Body of pancreas (tissue), 4 donors: ENCODE measurements around the gene HMGN2. TPM values are rescaled to one million over a fixed set of nuclear protein-coding genes. Genes with fewer than 3 reads are reported as not detected.

Source experiments
- ATAC-seq: fragments of 150-250 bp; one replicate; pipeline ENCODE4 v1.9.1; 2016
- DNase-seq, 4 donors: peaks; one replicate each; pipeline ENCODE4 v3.0.0-alpha.2; 2019
- H3K27ac ChIP-seq, 4 donors: fragments of 200-600 bp; sonication (generic); 1 replicate in 3 of 4; 2 replicates in 1 of 4; pipeline versions ENCODE4 v1.5.1 to v1.6.1; 2016 to 2019; ENCODE audit warnings: mild to moderate bottlenecking in 1 of 4, mixed read lengths in 1 of 4, moderate library complexity in 1 of 4
- H3K27me3 ChIP-seq, 2 donors: fragments of 200-600 bp; sonication (generic); one replicate each; pipeline ENCODE4 v1.6.0; 2016; ENCODE audit warnings: mild to moderate bottlenecking in 1 of 2
- H3K36me3 ChIP-seq, 2 donors: fragments of 200-600 bp; sonication (generic); replicated peaks in 1 of 2; 2 replicates each; pipeline ENCODE4 v1.5.1; 2016; ENCODE audit warnings: low read depth in 2 of 2; ENCODE audit not compliant: insufficient read depth in 1 of 2
- H3K4me1 ChIP-seq: fragments of 200-600 bp; sonication (generic); one replicate; pipeline ENCODE4 v1.6.0; 2016
- H3K4me3 ChIP-seq, 2 donors: fragments of 200-600 bp; sonication (generic); 1 replicate in 1 of 2; 2 replicates in 1 of 2; pipeline ENCODE4 v1.5.1; 2016 to 2019
- H3K9me3 ChIP-seq, 3 donors: fragments of 200-600 bp; sonication (generic); 1 replicate in 2 of 3; 2 replicates in 1 of 3; pipeline ENCODE4 v1.5.1; 2016
- CTCF ChIP-seq, 7 experiments: fragments of 450-650 bp in 4 of 7; fragments of 200-600 bp in 3 of 7; sonication (generic) in 3 of 7; IDR thresholded peaks; one replicate each; pipeline ENCODE4 v1.5.1; 2016 to 2019; ENCODE audit warnings: antibody characterized with exemption in 7 of 7
- POLR2A ChIP-seq, 3 donors: fragments of 450-650 bp; IDR thresholded peaks; one replicate each; pipeline ENCODE4 v1.6.1; 2016; ENCODE audit warnings: antibody characterized with exemption in 3 of 3, mild to moderate bottlenecking in 2 of 3
- WGBS, 2 donors: methylation state at CpG; one replicate each; pipeline ENCODE4 v1.1.5; 2017; 5-methylcytosine and 5-hydroxymethylcytosine counted together
- intact Hi-C: fragments of 100-400 bp; cut with DNase I; formaldehyde crosslinking; loops from one replicate; pipeline ENCODE4 v1.15.1; 2023
- total RNA-seq, 2 donors: library from RNA; depleted of rRNA; stranded (reverse); fragments of >200 nt; gene quantifications; one replicate each; pipeline ENCODE4 v1.1.0, GENCODE V29; 2016

The HMGN2 gene
- total RNA-seq, 2 donors from 2014 or later, result 75.8 to 120 TPM

DNA sequence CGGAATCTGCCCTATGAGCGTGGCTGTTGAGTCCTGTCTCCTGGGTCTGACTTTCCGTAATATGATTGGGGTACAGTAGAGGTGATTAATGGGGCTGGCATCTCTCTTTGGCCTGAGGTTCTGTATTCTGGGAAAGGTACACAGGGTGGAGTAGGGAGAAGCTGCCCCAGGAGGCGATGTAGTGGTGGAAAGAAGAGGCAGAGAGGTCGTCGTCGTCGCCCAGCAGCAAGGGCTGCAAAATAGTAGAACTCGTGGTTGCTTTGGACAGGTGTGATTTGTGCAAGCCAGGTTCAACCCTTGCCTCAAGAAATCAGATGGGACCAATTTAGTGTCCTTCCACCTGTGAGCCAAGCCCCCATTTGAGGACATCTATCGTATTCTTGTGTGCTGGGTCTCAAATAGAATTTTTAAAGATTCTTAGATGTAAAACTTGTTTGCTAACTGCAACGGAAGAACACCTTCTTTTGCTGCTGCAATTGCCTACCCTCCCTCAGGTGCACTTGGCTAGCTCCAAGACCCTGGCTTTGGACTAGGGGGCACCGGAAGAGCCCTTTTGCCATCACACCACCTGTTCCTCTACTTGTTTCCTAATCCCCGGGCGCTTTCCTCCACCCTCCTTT lies 1.3 kb upstream of the HMGN2 start:
- H3K27ac ChIP-seq, result peak overlapping the region in 2 of 4 donors; percentile 99 to 100
- WGBS, 2 donors, result 40 to 44% methylated on average over 13 to 14 of the region's 14 CpGs
- TF ChIP-seq CTCF (IDR thresholded peaks at IDR 0.05) (no peak), POLR2A (IDR thresholded peaks at IDR 0.05) (no peak)
- H3K4me1 ChIP-seq, result peaks cover 38% of the 10 kb centered on the region
- no peaks in the 10 kb centered on the region for H3K27me3 ChIP-seq
- H3K4me3 ChIP-seq, result peak overlapping the region in 1 of 2 donors; percentile 83
- intact Hi-C loops, result no loop called here
- ATAC-seq, result no peak
- no peaks in the 10 kb centered on the region for H3K9me3 ChIP-seq
- H3K36me3 ChIP-seq, result peaks cover 0 to 5% of the 10 kb centered on the region in 2 donors
- no peak for DNase-seq

- Histone ChIP-seq H3K4me1 (peaks cover 38% of the 10 kb centered on the region), H3K36me3 (peaks cover 0 to 6% of the 10 kb centered on the region in 2 donors), H3K27ac (peak overlapping the region; percentile 93 to 100 (median 100)), H3K27me3 (no peaks in the 10 kb centered on the region), H3K9me3 (no peaks in the 10 kb centered on the region), H3K4me3 (peak overlapping the region; percentile 72 to 83)
- intact Hi-C loops, result no loop called here
- peak; percentile 49 for ATAC-seq
- TF ChIP-seq CTCF (IDR thresholded peaks at IDR 0.05) (no peak), POLR2A (IDR thresholded peaks at IDR 0.05) (peak in 2 of 3 donors; percentile 56 to 58)
- WGBS, 2 donors, result 0% methylated on average over 27 to 49 of the region's 52 CpGs
- peak; percentile 72 to 83 (median 74) for DNase-seq
Measured at GRCh38 chr1:26471498-26472319, 531 bp upstream of the HMGN2 start.

- intact Hi-C loops, result no loop called here
- ATAC-seq, result peak; percentile 85
- H3K4me3 ChIP-seq, result peak overlapping the region; percentile 72 to 83
- peak overlapping the region; percentile 93 to 100 (median 100) for H3K27ac ChIP-seq
- H3K4me1 ChIP-seq, result peaks cover 38% of the 10 kb centered on the region
- H3K36me3 ChIP-seq, result peaks cover 0 to 6% of the 10 kb centered on the region in 2 donors
- no peaks in the 10 kb centered on the region for H3K27me3 ChIP-seq
- peak; percentile 97 to 98 (median 97) for DNase-seq
- TF ChIP-seq CTCF (IDR thresholded peaks at IDR 0.05), result no peak
- TF ChIP-seq POLR2A (IDR thresholded peaks at IDR 0.05), result peak in 1 of 3 donors; percentile 50
- H3K9me3 ChIP-seq, result no peaks in the 10 kb centered on the region
- 4 to 5% methylated on average over 19 to 29 of the region's 71 CpGs for WGBS, 2 donors
Measured at GRCh38 chr1:26472901-26473845, 933 bp downstream of the HMGN2 start.

- Histone ChIP-seq H3K36me3 (peaks cover 0 to 6% of the 10 kb centered on the region in 2 donors), H3K27me3 (no peaks in the 10 kb centered on the region), H3K4me1 (peaks cover 32% of the 10 kb centered on the region), H3K27ac (no peak overlapping the region), H3K9me3 (no peaks in the 10 kb centered on the region), H3K4me3 (no peak overlapping the region)
- TF ChIP-seq POLR2A (IDR thresholded peaks at IDR 0.05), result no peak
- no peak for TF ChIP-seq CTCF (IDR thresholded peaks at IDR 0.05)
- ATAC-seq (no peak), DNase-seq (no peak)
- WGBS, 2 donors, result 67 to 100% methylated on average over 1 of the region's 1 CpG
- intact Hi-C loops, result no loop called here
Measured at GRCh38 chr1:26474818-26475217, 2.6 kb downstream of the HMGN2 start.
